Measurements from ENCODE around the gene NDST3. TPM values are rescaled to one million over a fixed set of nuclear protein-coding genes. Genes with fewer than 3 reads are reported as not detected.

Gene NDST3
- total RNA-seq, 1 experiment from 2014 or later = 0.04 TPM

DNA sequence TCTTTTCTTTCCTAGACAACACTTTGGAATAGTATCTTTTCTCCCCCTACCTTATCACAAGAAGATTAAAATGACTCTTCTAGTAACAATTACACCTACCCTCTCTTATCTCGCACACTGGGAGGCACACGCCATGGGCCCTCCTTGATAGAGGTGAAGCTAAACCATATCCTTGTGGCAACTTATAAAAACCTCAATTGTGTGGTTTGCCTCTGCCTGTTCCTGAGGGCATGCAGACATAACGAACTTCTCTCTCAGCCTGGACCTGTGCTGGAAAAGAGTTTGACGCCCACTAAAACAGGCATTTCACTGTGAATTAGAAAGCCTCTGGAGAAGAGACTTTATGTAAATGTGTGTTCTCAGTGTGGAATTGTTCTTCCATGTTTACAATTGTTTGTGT is 141.2 kb downstream of the NDST3 start:
- CTCF ChIA-PET = no interaction called here
- no peak overlapping the region for H3K4me2 ChIP-seq (ENCODE audit: low read length)
- H3F3A ChIP-seq (ENCODE audit: low read length, unreplicated experiment) = no peaks in the 10 kb centered on the region
- H3K9me3 ChIP-seq (ENCODE audit: low read length) = no peaks in the 10 kb centered on the region
- no TSS peak for BruUV-seq (replicated peaks)
- no peaks in the 10 kb centered on the region for H3K36me3 ChIP-seq (ENCODE audit: low read depth, low read length)
- no peaks in the 10 kb centered on the region for H3K9me2 ChIP-seq (replicated peaks; ENCODE audit: low read length)
- H2AFZ ChIP-seq (ENCODE audit: low read length) = no peak overlapping the region
- intact Hi-C loops (cut with micrococcal nuclease) = no loop called here
- DNase-seq (no peak), ATAC-seq (no peak)
- POLR2A ChIA-PET (ENCODE audit: unreplicated experiment) = no interaction called here
- no peak overlapping the region for H3K9ac ChIP-seq (ENCODE audit: low read length)
- no peaks in the 10 kb centered on the region for H3K4me1 ChIP-seq (ENCODE audit: insufficient read depth, low read length)
- no peak overlapping the region for H3K27ac ChIP-seq (ENCODE audit: low read length)
- no peak overlapping the region for H3K4me3 ChIP-seq (ENCODE audit: low read length)
- no peaks in the 10 kb centered on the region for H3K79me2 ChIP-seq (ENCODE audit: low read length)
- no peak for TF ChIP-seq EZH2 (IDR thresholded peaks at IDR 0.05; ENCODE audit: low read length, unreplicated experiment)
- no peak for TF ChIP-seq CTCF (conservative IDR thresholded peaks at IDR 0.05; ENCODE audit: low read depth, low read length)
- no peak for TF ChIP-seq EZH2phosphoT487 (IDR thresholded peaks at IDR 0.05; ENCODE audit: borderline replicate concordance, low read length)
- H4K20me1 ChIP-seq (ENCODE audit: low read length) = no peaks in the 10 kb centered on the region
- no peaks in the 10 kb centered on the region for H3K27me3 ChIP-seq (ENCODE audit: low read length)

DNA sequence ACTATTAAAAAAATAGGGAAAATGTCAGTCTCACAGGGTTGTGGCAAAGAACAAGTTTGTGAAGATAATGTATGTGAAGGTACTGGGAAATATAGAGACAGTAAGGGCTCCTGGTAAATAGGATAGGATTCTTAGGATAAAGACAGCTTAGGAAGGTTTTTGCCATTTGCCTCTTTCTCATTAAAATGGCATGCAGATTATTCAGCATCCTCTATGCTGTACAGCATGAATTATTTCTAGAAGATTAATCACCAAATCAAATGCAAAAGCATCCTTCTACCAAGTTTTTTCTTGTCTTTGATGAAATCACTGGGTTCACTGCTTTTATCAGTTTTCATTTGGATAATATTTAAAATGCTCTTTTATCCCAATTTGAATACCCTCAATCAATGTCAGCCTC is 142.8 kb downstream of the NDST3 start:
- Histone ChIP-seq H3K4me1 (ENCODE audit: insufficient read depth, low read length) (no peaks in the 10 kb centered on the region), H3K4me2 (ENCODE audit: low read length) (no peak overlapping the region), H3F3A (ENCODE audit: low read length, unreplicated experiment) (no peaks in the 10 kb centered on the region), H4K20me1 (ENCODE audit: low read length) (no peaks in the 10 kb centered on the region), H3K27me3 (ENCODE audit: low read length) (no peaks in the 10 kb centered on the region), H3K36me3 (ENCODE audit: low read depth, low read length) (no peaks in the 10 kb centered on the region), H3K9me3 (ENCODE audit: low read length) (no peaks in the 10 kb centered on the region), H3K79me2 (ENCODE audit: low read length) (no peaks in the 10 kb centered on the region), H3K9me2 (replicated peaks; ENCODE audit: low read length) (no peaks in the 10 kb centered on the region), H3K9ac (ENCODE audit: low read length) (no peak overlapping the region), H3K27ac (ENCODE audit: low read length) (no peak overlapping the region), H3K4me3 (ENCODE audit: low read length) (no peak overlapping the region), H2AFZ (ENCODE audit: low read length) (no peak overlapping the region)
- TF ChIP-seq EZH2 (IDR thresholded peaks at IDR 0.05; ENCODE audit: low read length, unreplicated experiment) = no peak
- no peak for TF ChIP-seq EZH2phosphoT487 (IDR thresholded peaks at IDR 0.05; ENCODE audit: borderline replicate concordance, low read length)
- no peak for TF ChIP-seq CTCF (conservative IDR thresholded peaks at IDR 0.05; ENCODE audit: low read depth, low read length)
- intact Hi-C loops (cut with micrococcal nuclease) = no loop called here
- ATAC-seq (no peak), DNase-seq (no peak)
- BruUV-seq (replicated peaks) = no TSS peak
- POLR2A ChIA-PET (ENCODE audit: unreplicated experiment) = no interaction called here
- CTCF ChIA-PET = no interaction called here

DNA sequence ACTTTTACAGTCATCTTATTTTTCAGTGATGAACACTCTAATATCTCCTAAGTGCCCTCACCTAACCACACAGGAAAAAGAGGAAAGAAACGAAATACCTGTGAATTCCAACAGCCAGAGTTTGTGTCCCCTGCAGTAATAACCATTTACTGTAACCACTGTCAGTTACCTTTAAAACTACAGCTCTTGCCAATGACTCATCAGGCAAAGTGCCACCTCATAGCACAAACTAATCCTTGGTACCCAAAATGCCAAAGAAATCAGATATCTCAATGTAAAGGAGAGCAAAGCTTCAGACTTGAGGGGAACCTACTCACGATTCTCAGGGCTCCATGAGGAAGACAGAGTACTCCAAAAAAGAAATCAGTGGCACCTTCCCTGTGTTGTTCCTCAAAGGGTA is 146.5 kb downstream of the NDST3 start:
- H3K4me2 ChIP-seq (ENCODE audit: low read length) = no peak overlapping the region
- no peaks in the 10 kb centered on the region for H3K79me2 ChIP-seq (ENCODE audit: low read length)
- no peak overlapping the region for H3K27ac ChIP-seq (ENCODE audit: low read length)
- BruUV-seq (replicated peaks) = no TSS peak
- no peak overlapping the region for H3K4me3 ChIP-seq (ENCODE audit: low read length)
- no peaks in the 10 kb centered on the region for H3K4me1 ChIP-seq (ENCODE audit: insufficient read depth, low read length)
- CTCF ChIA-PET = no interaction called here
- DNase-seq (peak; percentile 33), ATAC-seq (peak; percentile 59; the same call in 1 of the 2 replicates)
- intact Hi-C loops (cut with micrococcal nuclease) = no loop called here
- POLR2A ChIA-PET (ENCODE audit: unreplicated experiment) = no interaction called here
- no peak overlapping the region for H2AFZ ChIP-seq (ENCODE audit: low read length)
- H3K27me3 ChIP-seq (ENCODE audit: low read length) = no peaks in the 10 kb centered on the region
- no peaks in the 10 kb centered on the region for H4K20me1 ChIP-seq (ENCODE audit: low read length)
- no peak overlapping the region for H3K9ac ChIP-seq (ENCODE audit: low read length)
- no peak for TF ChIP-seq EZH2 (IDR thresholded peaks at IDR 0.05; ENCODE audit: low read length, unreplicated experiment)
- TF ChIP-seq CTCF (conservative IDR thresholded peaks at IDR 0.05; ENCODE audit: low read depth, low read length) = no peak
- no peak for TF ChIP-seq EZH2phosphoT487 (IDR thresholded peaks at IDR 0.05; ENCODE audit: borderline replicate concordance, low read length)
- no peaks in the 10 kb centered on the region for H3K9me3 ChIP-seq (ENCODE audit: low read length)
- H3K9me2 ChIP-seq (replicated peaks; ENCODE audit: low read length) = no peaks in the 10 kb centered on the region
- H3F3A ChIP-seq (ENCODE audit: low read length, unreplicated experiment) = no peaks in the 10 kb centered on the region
- H3K36me3 ChIP-seq (ENCODE audit: low read depth, low read length) = no peaks in the 10 kb centered on the region
